ENCODE results near the gene CYB5R4. TPM values are rescaled to one million over a fixed set of nuclear protein-coding genes. Genes with fewer than 3 reads are reported as not detected.

Gene CYB5R4
- total and polyA plus RNA-seq, 2 of the 8 experiments (the other 6 are each of a cell fraction or from before 2014, with no cell fraction given): 2.8 to 14.6 TPM

DNA sequence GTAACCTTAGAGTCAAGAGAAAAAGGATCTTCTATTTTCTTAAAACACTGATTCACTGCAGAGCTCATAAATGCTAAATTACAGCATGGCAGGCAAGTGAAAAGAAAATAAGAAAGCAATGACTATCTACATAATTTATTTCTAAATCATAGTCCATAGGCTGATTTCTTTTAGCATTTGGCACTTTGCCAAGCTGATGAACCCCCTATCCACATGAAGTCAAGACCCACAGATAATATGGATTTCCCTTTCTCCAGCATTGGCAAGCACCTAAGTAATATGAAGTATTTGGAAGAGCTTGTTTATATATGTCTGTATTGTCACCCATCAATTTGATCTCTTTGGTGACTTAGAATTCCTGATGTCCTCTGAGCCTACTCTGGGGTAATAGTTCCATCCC lies 126.2 kb downstream of the CYB5R4 start:
- H4K5ac ChIP-seq (ENCODE audit: insufficient read length, low read depth, low read length): no peak overlapping the region
- H3K36me3 ChIP-seq (ENCODE audit: control insufficient read depth in 2 of 4, insufficient read depth in 4 of 4, low read length in 3 of 4): no peaks in the 10 kb centered on the region
- no peak overlapping the region for H3K4me2 ChIP-seq (ENCODE audit: insufficient read depth in 1 of 2, low read depth in 2 of 2, low read length in 2 of 2)
- POLR2A ChIA-PET (ENCODE audit: partially characterized antibody): no interaction called here
- H3K79me2 ChIP-seq (ENCODE audit: control insufficient read depth in 1 of 2, insufficient read depth in 2 of 2, low read length in 2 of 2): no peaks in the 10 kb centered on the region
- no peak overlapping the region for H2BK20ac ChIP-seq (ENCODE audit: low read length)
- no peak overlapping the region for H2AK5ac ChIP-seq (ENCODE audit: low read depth, low read length)
- H4K91ac ChIP-seq (replicated peaks; ENCODE audit: insufficient read length, low read length): no peak overlapping the region
- no peak for DNase-seq (ENCODE audit: low read depth in 1 of 2, low spot score in 2 of 2)
- no peak overlapping the region for H3K4me3 ChIP-seq (ENCODE audit: extremely low read depth in 1 of 4, insufficient read depth in 2 of 4, low read depth in 3 of 4, low read length in 4 of 4)
- H2BK120ac ChIP-seq (replicated peaks; ENCODE audit: low read depth, low read length): no peak overlapping the region
- CTCF ChIA-PET (ENCODE audit: partially characterized antibody): interaction anchor here (1.0 kb wide), 1 partner anchor 16 kb away, joined by 3 read pairs; no protein-coding TSS in a partner anchor
- H4K8ac ChIP-seq (ENCODE audit: extremely low read depth, insufficient read depth, low read length): no peak overlapping the region
- no peak for FAIRE-seq
- H3K56ac ChIP-seq (replicated peaks; ENCODE audit: insufficient read length, low read depth, low read length): no peak overlapping the region
- no peak overlapping the region for H2BK15ac ChIP-seq (ENCODE audit: low read length)
- H3K27ac ChIP-seq (ENCODE audit: low read depth, low read length): no peak overlapping the region
- no peak overlapping the region for H3K4ac ChIP-seq (replicated peaks; ENCODE audit: insufficient read length, low read depth, low read length)
- H3K9ac ChIP-seq (replicated peaks in 1 of 4; ENCODE audit: extremely low read depth in 1 of 4, low read depth in 3 of 4, low read length in 3 of 4): no peak overlapping the region
- H2AFZ ChIP-seq (ENCODE audit: low read length): no peak overlapping the region
- H3K18ac ChIP-seq (ENCODE audit: extremely low read depth, low read length): no peak overlapping the region
- H3K4me1 ChIP-seq (replicated peaks in 1 of 4; ENCODE audit: control insufficient read depth in 3 of 4, insufficient read depth in 4 of 4, low read length in 3 of 4): no peaks in the 10 kb centered on the region
- no peak overlapping the region for H2BK12ac ChIP-seq (ENCODE audit: low read depth, low read length)
- no peak overlapping the region for H3K14ac ChIP-seq (ENCODE audit: insufficient read length)
- no peaks in the 10 kb centered on the region for H4K20me1 ChIP-seq (replicated peaks in 1 of 2; ENCODE audit: control insufficient read depth in 1 of 2, insufficient read depth in 2 of 2, low read length in 2 of 2)
- peaks cover 0 to 3% of the 10 kb centered on the region in 2 experiments; a peak in 1 of 4 replicates for H3K9me3 ChIP-seq (ENCODE audit: insufficient read depth in 2 of 2, low read depth in 1 of 2, low read length in 1 of 2)
- no peak for TF ChIP-seq SP4 (IDR thresholded peaks at IDR 0.05; ENCODE audit: low read length)
- no peak for TF ChIP-seq RXRA (IDR thresholded peaks at IDR 0.05; ENCODE audit: insufficient read depth, low read depth, low read length)
- TF ChIP-seq, protein P1, sequence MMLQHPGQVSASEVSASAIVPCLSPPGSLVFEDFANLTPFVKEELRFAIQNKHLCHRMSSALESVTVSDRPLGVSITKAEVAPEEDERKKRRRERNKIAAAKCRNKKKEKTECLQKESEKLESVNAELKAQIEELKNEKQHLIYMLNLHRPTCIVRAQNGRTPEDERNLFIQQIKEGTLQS (IDR thresholded peaks at IDR 0.05; ENCODE audit: insufficient read depth, low read depth, low read length): no peak
- no peak for TF ChIP-seq HDAC6 (IDR thresholded peaks at IDR 0.05; ENCODE audit: low read depth, low read length)
- no peaks in the 10 kb centered on the region for H3K27me3 ChIP-seq (replicated peaks in 1 of 4; ENCODE audit: control insufficient read depth in 3 of 4, extremely low read depth in 1 of 4, insufficient read depth in 3 of 4, low read length in 3 of 4)
- no peak overlapping the region for H3K23ac ChIP-seq (ENCODE audit: insufficient read length)
- no peaks in the 10 kb centered on the region for H3K23me2 ChIP-seq (ENCODE audit: low read depth, low read length)
- no peak overlapping the region for H2BK5ac ChIP-seq (ENCODE audit: low read depth, low read length)
- no peaks in the 10 kb centered on the region for H3K79me1 ChIP-seq (ENCODE audit: low read depth, low read length)
